Esophagus muscularis mucosa (tissue), 3 donors: Measurements from ENCODE around the gene VPS41.

Experiments
- CTCF ChIP-seq, 3 experiments: fragments of 200-600 bp in 2 of 3; fragments of 450-650 bp in 1 of 3; sonication (generic) in 2 of 3; IDR thresholded peaks; one replicate each; pipeline ENCODE4 v1.5.1; 2017 to 2019; ENCODE audit warnings: antibody characterized with exemption in 3 of 3, mild to moderate bottlenecking in 2 of 3, moderate library complexity in 1 of 3
- POLR2AphosphoS5 ChIP-seq, 2 donors: sonication (generic); formaldehyde crosslinking; IDR thresholded peaks; one replicate each; pipeline ENCODE4 v1.6.1; 2017; ENCODE audit warnings: antibody characterized with exemption in 2 of 2

DNA sequence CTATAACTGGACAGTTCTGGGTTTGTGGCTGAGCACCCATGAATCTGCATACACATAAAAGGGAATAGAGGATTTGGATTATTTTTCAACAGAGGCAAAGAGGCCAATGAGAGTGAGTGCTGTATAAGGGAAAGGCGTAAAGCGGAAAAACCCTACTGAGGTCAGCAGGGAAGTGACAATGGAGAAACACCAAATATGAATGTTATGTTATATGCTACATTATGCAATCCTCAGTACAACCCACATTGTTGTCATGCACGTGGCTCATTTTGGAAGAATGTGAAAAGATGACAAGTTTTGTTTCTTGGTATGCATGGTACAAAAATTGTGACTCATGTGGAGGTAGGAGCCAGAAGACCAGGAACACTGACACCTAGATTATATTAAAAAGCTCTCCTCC lies 164.2 kb downstream of the VPS41 start:
- TF ChIP-seq CTCF (IDR thresholded peaks at IDR 0.05) (no peak), POLR2AphosphoS5 (IDR thresholded peaks at IDR 0.05) (no peak)
